ENCODE data around the gene LOXHD1.

The LOXHD1 gene

GRCh38 chr18:46696702-46697101 is 39.7 kb upstream of the LOXHD1 start:
- ChIA-PET POLR2A (no interaction called here), CTCF (no interaction called here)
- Histone ChIP-seq H3K9me3 (ENCODE audit: control insufficient read depth, insufficient read depth, low read depth, low read length) (no peaks in the 10 kb centered on the region), H3K27ac (ENCODE audit: extremely low read depth, low read depth, low read length) (no peak overlapping the region), H3K36me3 (ENCODE audit: control insufficient read depth in 2 of 2, insufficient read depth in 1 of 2, low read length in 2 of 2) (no peaks in the 10 kb centered on the region), H3K4me3 (ENCODE audit: low read depth, low read length) (no peak overlapping the region), H3K4me1 (ENCODE audit: control insufficient read depth, insufficient read depth, low read length) (no peaks in the 10 kb centered on the region)
- TF ChIP-seq ZNF777 (tag by site-specific recombination; IDR thresholded peaks at IDR 0.05; ENCODE audit: borderline replicate concordance) (no peak), ZNF341 (tag by site-specific recombination; IDR thresholded peaks at IDR 0.05; ENCODE audit: low read depth) (no peak), ZNF704 (tag by site-specific recombination; IDR thresholded peaks at IDR 0.05) (no peak), ZNF639 (tag by site-specific recombination; IDR thresholded peaks at IDR 0.05) (no peak), ZNF658 (tag by site-specific recombination; IDR thresholded peaks at IDR 0.05) (no peak), AEBP2 (tag by site-specific recombination; IDR thresholded peaks at IDR 0.05; ENCODE audit: borderline replicate concordance) (no peak), ZNF707 (tag by site-specific recombination; IDR thresholded peaks at IDR 0.05) (no peak), SP3 (tag by site-specific recombination; IDR thresholded peaks at IDR 0.05) (no peak), ZBTB7A (tag by site-specific recombination; IDR thresholded peaks at IDR 0.05; ENCODE audit: low read depth) (no peak), ZNF23 (tag by site-specific recombination; IDR thresholded peaks at IDR 0.05; ENCODE audit: borderline replicate concordance) (no peak), ZNF280D (tag by site-specific recombination; IDR thresholded peaks at IDR 0.05) (no peak), ZSCAN30 (tag by site-specific recombination; IDR thresholded peaks at IDR 0.05) (no peak), ZBTB8A (tag by site-specific recombination; IDR thresholded peaks at IDR 0.05) (no peak), ZFHX2 (tag by site-specific recombination; conservative IDR thresholded peaks at IDR 0.05) (no peak), ZNF548 (tag by site-specific recombination; IDR thresholded peaks at IDR 0.05) (no peak), SCRT1 (tag by site-specific recombination; IDR thresholded peaks at IDR 0.05; ENCODE audit: borderline replicate concordance) (no peak), ELK4 (IDR thresholded peaks at IDR 0.05; ENCODE audit: borderline replicate concordance, low read depth, low read length) (no peak)

GRCh38 chr18:46696268-46696667 is 39.2 kb upstream of the LOXHD1 start:
- Histone ChIP-seq H3K4me1 (ENCODE audit: control insufficient read depth, insufficient read depth, low read length) (no peaks in the 10 kb centered on the region), H3K36me3 (ENCODE audit: control insufficient read depth in 2 of 2, insufficient read depth in 1 of 2, low read length in 2 of 2) (no peaks in the 10 kb centered on the region), H3K9me3 (ENCODE audit: control insufficient read depth, insufficient read depth, low read depth, low read length) (no peaks in the 10 kb centered on the region), H3K4me3 (ENCODE audit: low read depth, low read length) (no peak overlapping the region), H3K27ac (ENCODE audit: extremely low read depth, low read depth, low read length) (no peak overlapping the region)
- CTCF ChIA-PET: no interaction called here
- TF ChIP-seq ZNF433 (tag by site-specific recombination; IDR thresholded peaks at IDR 0.05; ENCODE audit: low read depth) (no peak), BCL11A (tag by site-specific recombination; IDR thresholded peaks at IDR 0.05; ENCODE audit: low read depth) (no peak), AEBP2 (tag by site-specific recombination; IDR thresholded peaks at IDR 0.05; ENCODE audit: borderline replicate concordance) (no peak), TSHZ1 (tag by site-specific recombination; IDR thresholded peaks at IDR 0.05; ENCODE audit: borderline replicate concordance) (no peak)
- POLR2A ChIA-PET: no interaction called here

Data from HEK293 (cell line).